HepG2 (cell line): ENCODE measurements around the gene UPK1A. TPM values are rescaled to one million over a fixed set of nuclear protein-coding genes. Genes with fewer than 3 reads are reported as not detected.

Source experiments
- ATAD3A ChIP-seq: sonication (generic); formaldehyde crosslinking; IDR thresholded peaks from 2 replicates; pipeline ENCODE4 v1.4.0; 2020; ENCODE audit warnings: missing genetic modification reagents
- GLI4 ChIP-seq: sonication (generic); formaldehyde crosslinking; IDR thresholded peaks from 2 replicates; pipeline ENCODE4 v1.5.1; 2020; ENCODE audit warnings: missing genetic modification reagents, mild to moderate bottlenecking, moderate library complexity, borderline replicate concordance
- MTF2 ChIP-seq: sonication (generic); formaldehyde crosslinking; IDR thresholded peaks from 2 replicates; pipeline ENCODE4 v1.5.0; 2020; ENCODE audit warnings: missing genetic modification reagents, borderline replicate concordance
- NCOA5 ChIP-seq: sonication (generic); formaldehyde crosslinking; IDR thresholded peaks from 2 replicates; pipeline ENCODE4 v1.4.0; 2020; ENCODE audit warnings: missing genetic modification reagents
- NFKBIZ ChIP-seq: IDR thresholded peaks from 2 replicates; pipeline ENCODE4 v1.6.1; 2018; ENCODE audit warnings: missing genetic modification reagents, missing compliant biosample characterization
- NONO ChIP-seq, 2 experiments: fragments of 450-650 bp in 1 of 2; sonication (generic) in 1 of 2; formaldehyde crosslinking in 1 of 2; IDR thresholded peaks in 1 of 2; conservative IDR thresholded peaks in 1 of 2; 2 replicates each; pipeline versions ENCODE4 v1.6.1 to v1.8.0; 2017 to 2022; ENCODE audit warnings: mild to moderate bottlenecking in 1 of 2, missing genetic modification reagents in 1 of 2, moderate library complexity in 1 of 2
- SNAI1 ChIP-seq: sonication (generic); formaldehyde crosslinking; IDR thresholded peaks from 2 replicates; pipeline ENCODE4 v1.5.0; 2020; ENCODE audit warnings: mild to moderate bottlenecking, missing genetic modification reagents, borderline replicate concordance
- SNRNP70 ChIP-seq: fragments of 200-400 bp; formaldehyde crosslinking; IDR thresholded peaks from 2 replicates; pipeline ENCODE4 v1.6.1; 2017; ENCODE audit warnings: mild to moderate bottlenecking, low read depth, low read length, moderate library complexity
- TCF7 ChIP-seq: sonication (generic); IDR thresholded peaks from 2 replicates; pipeline ENCODE4 v1.6.1; 2016; ENCODE audit warnings: antibody characterized with exemption, low read depth
- WIZ ChIP-seq: sonication (generic); formaldehyde crosslinking; IDR thresholded peaks from 2 replicates; pipeline ENCODE4 v1.5.1; 2020; ENCODE audit warnings: mild to moderate bottlenecking, missing genetic modification reagents
- ZKSCAN5 ChIP-seq: sonication (generic); formaldehyde crosslinking; IDR thresholded peaks from 2 replicates; pipeline ENCODE4 v1.5.1; 2020; ENCODE audit warnings: mild to moderate bottlenecking, missing genetic modification reagents
- ZNF543 ChIP-seq: sonication (generic); formaldehyde crosslinking; IDR thresholded peaks from 2 replicates; pipeline ENCODE4 v1.4.0; 2020; ENCODE audit warnings: mild to moderate bottlenecking, missing genetic modification reagents
- ZNF691 ChIP-seq: sonication (generic); formaldehyde crosslinking; IDR thresholded peaks from 2 replicates; pipeline ENCODE4 v1.4.0; 2020; ENCODE audit warnings: missing genetic modification reagents, low read depth, mild to moderate bottlenecking, borderline replicate concordance
- polyA plus RNA-seq, 8 experiments: library from polyadenylated mRNA; depleted of rRNA in 3 of 8; stranded (reverse) in 7 of 8; unstranded in 1 of 8; fragments of >200 nt; fragmentation: Illumina TruSeq in 4 of 8; extraction: Trizol in 4 of 8; gene quantifications; 2 replicates each; pipeline versions ENCODE4 v1.2.1 to v1.2.3, GENCODE V29; 2011 to 2016; ENCODE audit warnings: low read depth in 4 of 8, missing spikeins in 1 of 8, mixed read lengths in 1 of 8; ENCODE audit not compliant: insufficient read depth in 1 of 8
- total RNA-seq, 5 experiments: library from RNA; depleted of rRNA; stranded (reverse); fragments of >200 nt; fragmentation: Illumina TruSeq; extraction: Trizol; gene quantifications; 2 replicates each; pipeline ENCODE4 v1.2.3, GENCODE V29; 2016; ENCODE audit warnings: low read depth in 1 of 5
- TF ChIP-seq, protein P1 (sequence below): IDR thresholded peaks from 2 replicates; pipeline ENCODE4 v1.6.1; 2016; ENCODE audit warnings: missing biosample characterization, missing genetic modification reagents, low read depth
- TF ChIP-seq, protein P2 (sequence below): sonication (generic); formaldehyde crosslinking; IDR thresholded peaks from 2 replicates; pipeline ENCODE4 v1.5.1; 2020; ENCODE audit warnings: mild to moderate bottlenecking, missing genetic modification reagents, borderline replicate concordance
- TF ChIP-seq, protein P3 (sequence below): sonication (generic); formaldehyde crosslinking; IDR thresholded peaks from 2 replicates; pipeline ENCODE4 v1.4.0; 2020; ENCODE audit warnings: missing genetic modification reagents; ENCODE audit errors: not compliant biosample characterization
- TF ChIP-seq, protein P4 (sequence below): sonication (generic); formaldehyde crosslinking; IDR thresholded peaks from 2 replicates; pipeline ENCODE4 v1.4.0; 2020; ENCODE audit warnings: missing genetic modification reagents
- TF ChIP-seq, protein P5 (sequence below): sonication (generic); formaldehyde crosslinking; IDR thresholded peaks from 2 replicates; pipeline ENCODE4 v1.4.0; 2020; ENCODE audit warnings: missing genetic modification reagents

UPK1A gene
- total and polyA plus RNA-seq, 2 of the 13 experiments (the other 11 are each of a cell fraction or from before 2014, with no cell fraction given): 2.9 TPM; not detected in 1

DNA sequence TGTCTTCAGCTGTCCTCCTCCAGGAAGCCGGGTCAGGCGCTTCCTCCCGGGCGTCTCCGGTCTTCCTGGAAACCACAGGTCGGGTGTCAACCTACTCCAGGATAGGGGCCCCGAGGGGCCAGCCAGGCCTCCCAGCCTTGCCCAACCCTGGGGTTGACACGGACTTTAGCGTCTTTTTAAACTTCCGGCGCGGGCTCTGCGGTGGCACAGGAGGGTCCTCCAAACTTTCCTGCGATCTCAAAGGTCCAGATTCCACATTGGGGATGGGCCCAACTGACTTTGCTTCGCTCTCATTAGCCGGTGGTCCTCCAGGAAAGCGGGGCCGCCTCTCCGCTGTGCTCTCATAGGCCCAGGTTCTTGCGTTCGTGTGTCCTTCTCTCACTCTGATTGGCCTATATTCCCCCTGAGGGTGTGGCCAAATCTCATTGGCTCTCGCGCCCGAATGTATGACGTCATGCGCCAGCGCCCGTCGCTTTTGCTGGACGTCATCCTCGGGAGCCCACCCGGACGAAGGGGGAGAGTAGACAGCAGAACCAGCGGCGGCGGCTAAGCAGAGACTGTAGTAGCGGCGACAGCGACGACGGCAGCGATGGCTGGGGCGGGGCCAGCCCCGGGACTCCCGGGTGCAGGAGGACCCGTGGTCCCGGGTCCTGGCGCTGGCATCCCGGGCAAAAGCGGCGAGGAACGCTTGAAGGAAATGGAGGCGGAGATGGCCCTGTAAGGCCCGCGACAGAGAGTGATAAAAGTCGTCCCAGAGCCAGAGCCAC is 37.6 kb upstream of the UPK1A start, which contains the start of gene RBM42 (continued):
- no peak for TF ChIP-seq NONO (IDR thresholded peaks at IDR 0.05)
- TF ChIP-seq NONO (CRISPR knock-in tag; conservative IDR thresholded peaks at IDR 0.05): peak; percentile 90
- TF ChIP-seq NCOA5: no peak
- TF ChIP-seq, protein P1, sequence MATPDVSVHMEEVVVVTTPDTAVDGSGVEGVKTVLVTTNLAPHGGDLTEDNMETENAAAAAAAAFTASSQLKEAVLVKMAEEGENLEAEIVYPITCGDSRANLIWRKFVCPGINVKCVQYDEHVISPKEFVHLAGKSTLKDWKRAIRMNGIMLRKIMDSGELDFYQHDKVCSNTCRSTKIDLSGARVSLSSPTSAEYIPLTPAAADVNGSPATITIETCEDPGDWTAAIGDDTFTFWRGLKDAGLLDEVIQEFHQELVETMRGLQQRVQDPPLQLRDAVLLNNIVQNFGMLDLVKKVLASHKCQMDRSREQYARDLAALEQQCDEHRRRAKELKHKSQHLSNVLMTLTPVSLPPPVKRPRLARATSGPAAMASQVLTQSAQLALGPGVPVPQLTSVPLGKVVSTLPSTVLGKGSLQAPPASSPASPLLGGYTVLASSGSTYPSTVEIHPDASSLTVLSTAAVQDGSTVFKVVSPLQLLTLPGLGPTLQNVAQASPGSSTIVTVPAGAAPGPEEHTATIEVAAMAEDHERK (CRISPR knock-in tag): no peak
- no peak; the same call in 1 of the 2 replicates for TF ChIP-seq NFKBIZ (CRISPR knock-in tag)
- TF ChIP-seq ZKSCAN5 (CRISPR knock-in tag): no peak
- TF ChIP-seq WIZ (CRISPR knock-in tag): peak; percentile 33; the same call in 1 of the 2 replicates
- no peak for TF ChIP-seq MTF2 (CRISPR knock-in tag)
- TF ChIP-seq, protein P2, sequence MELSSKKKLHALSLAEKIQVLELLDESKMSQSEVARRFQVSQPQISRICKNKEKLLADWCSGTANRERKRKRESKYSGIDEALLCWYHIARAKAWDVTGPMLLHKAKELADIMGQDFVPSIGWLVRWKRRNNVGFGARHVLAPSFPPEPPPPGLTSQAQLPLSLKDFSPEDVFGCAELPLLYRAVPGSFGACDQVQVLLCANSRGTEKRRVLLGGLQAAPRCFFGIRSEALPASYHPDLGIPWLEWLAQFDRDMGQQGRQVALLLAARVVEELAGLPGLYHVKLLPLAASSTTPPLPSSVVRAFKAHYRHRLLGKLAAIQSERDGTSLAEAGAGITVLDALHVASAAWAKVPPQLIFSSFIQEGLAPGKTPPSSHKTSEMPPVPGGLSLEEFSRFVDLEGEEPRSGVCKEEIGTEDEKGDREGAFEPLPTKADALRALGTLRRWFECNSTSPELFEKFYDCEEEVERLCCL: no peak
- no peak for TF ChIP-seq ATAD3A (CRISPR knock-in tag)
- TF ChIP-seq, protein P3, sequence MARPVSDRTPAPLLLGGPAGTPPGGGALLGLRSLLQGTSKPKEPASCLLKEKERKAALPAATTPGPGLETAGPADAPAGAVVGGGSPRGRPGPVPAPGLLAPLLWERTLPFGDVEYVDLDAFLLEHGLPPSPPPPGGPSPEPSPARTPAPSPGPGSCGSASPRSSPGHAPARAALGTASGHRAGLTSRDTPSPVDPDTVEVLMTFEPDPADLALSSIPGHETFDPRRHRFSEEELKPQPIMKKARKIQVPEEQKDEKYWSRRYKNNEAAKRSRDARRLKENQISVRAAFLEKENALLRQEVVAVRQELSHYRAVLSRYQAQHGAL: peak; percentile 53
- 0 out of 2 replicates have a peak, but pooled peaks have one; percentile 42 for TF ChIP-seq ZNF543 (CRISPR knock-in tag)
- TF ChIP-seq, protein P4, sequence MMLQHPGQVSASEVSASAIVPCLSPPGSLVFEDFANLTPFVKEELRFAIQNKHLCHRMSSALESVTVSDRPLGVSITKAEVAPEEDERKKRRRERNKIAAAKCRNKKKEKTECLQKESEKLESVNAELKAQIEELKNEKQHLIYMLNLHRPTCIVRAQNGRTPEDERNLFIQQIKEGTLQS: peak; percentile 54; the same call in 1 of the 2 replicates
- no peak for TF ChIP-seq SNAI1 (CRISPR knock-in tag)
- no peak for TF ChIP-seq TCF7
- TF ChIP-seq SNRNP70: no peak
- peak; percentile 87; the same call in 1 of the 2 replicates for TF ChIP-seq GLI4
- peak; percentile 22; the same call in 1 of the 2 replicates for TF ChIP-seq ZNF691 (CRISPR knock-in tag)
- TF ChIP-seq, protein P5, sequence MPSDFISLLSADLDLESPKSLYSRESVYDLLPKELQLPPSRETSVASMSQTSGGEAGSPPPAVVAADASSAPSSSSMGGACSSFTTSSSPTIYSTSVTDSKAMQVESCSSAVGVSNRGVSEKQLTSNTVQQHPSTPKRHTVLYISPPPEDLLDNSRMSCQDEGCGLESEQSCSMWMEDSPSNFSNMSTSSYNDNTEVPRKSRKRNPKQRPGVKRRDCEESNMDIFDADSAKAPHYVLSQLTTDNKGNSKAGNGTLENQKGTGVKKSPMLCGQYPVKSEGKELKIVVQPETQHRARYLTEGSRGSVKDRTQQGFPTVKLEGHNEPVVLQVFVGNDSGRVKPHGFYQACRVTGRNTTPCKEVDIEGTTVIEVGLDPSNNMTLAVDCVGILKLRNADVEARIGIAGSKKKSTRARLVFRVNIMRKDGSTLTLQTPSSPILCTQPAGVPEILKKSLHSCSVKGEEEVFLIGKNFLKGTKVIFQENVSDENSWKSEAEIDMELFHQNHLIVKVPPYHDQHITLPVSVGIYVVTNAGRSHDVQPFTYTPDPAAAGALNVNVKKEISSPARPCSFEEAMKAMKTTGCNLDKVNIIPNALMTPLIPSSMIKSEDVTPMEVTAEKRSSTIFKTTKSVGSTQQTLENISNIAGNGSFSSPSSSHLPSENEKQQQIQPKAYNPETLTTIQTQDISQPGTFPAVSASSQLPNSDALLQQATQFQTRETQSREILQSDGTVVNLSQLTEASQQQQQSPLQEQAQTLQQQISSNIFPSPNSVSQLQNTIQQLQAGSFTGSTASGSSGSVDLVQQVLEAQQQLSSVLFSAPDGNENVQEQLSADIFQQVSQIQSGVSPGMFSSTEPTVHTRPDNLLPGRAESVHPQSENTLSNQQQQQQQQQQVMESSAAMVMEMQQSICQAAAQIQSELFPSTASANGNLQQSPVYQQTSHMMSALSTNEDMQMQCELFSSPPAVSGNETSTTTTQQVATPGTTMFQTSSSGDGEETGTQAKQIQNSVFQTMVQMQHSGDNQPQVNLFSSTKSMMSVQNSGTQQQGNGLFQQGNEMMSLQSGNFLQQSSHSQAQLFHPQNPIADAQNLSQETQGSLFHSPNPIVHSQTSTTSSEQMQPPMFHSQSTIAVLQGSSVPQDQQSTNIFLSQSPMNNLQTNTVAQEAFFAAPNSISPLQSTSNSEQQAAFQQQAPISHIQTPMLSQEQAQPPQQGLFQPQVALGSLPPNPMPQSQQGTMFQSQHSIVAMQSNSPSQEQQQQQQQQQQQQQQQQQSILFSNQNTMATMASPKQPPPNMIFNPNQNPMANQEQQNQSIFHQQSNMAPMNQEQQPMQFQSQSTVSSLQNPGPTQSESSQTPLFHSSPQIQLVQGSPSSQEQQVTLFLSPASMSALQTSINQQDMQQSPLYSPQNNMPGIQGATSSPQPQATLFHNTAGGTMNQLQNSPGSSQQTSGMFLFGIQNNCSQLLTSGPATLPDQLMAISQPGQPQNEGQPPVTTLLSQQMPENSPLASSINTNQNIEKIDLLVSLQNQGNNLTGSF (CRISPR knock-in tag): peak; percentile 54; the same call in 1 of the 2 replicates
